AG09309 (cell line): ENCODE results near the gene IL7R.
"Not testable (repeated sequence)": the region's sequence is repeated elsewhere in the genome, so short reads cannot be mapped to it uniquely, and the experiment has no call there.

Experiments
- DNase-seq: peaks from one replicate; pipeline ENCODE4 v3.0.0-alpha.2; 2010; ENCODE audit warnings: low read depth
- H3K4me3 ChIP-seq: 2 replicates; pipeline ENCODE4 v1.5.1; 2011; ENCODE audit warnings: mild to moderate bottlenecking, low read depth, low read length, moderate library complexity; ENCODE audit not compliant: control insufficient read depth
- TF ChIP-seq, protein P1 (sequence below): IDR thresholded peaks from 2 replicates; pipeline ENCODE4 v1.5.1; 2011; ENCODE audit warnings: mild to moderate bottlenecking, low read depth, low read length, inconsistent platforms; ENCODE audit not compliant: insufficient read depth, control insufficient read depth; ENCODE audit errors: missing control alignments

The IL7R gene

DNA sequence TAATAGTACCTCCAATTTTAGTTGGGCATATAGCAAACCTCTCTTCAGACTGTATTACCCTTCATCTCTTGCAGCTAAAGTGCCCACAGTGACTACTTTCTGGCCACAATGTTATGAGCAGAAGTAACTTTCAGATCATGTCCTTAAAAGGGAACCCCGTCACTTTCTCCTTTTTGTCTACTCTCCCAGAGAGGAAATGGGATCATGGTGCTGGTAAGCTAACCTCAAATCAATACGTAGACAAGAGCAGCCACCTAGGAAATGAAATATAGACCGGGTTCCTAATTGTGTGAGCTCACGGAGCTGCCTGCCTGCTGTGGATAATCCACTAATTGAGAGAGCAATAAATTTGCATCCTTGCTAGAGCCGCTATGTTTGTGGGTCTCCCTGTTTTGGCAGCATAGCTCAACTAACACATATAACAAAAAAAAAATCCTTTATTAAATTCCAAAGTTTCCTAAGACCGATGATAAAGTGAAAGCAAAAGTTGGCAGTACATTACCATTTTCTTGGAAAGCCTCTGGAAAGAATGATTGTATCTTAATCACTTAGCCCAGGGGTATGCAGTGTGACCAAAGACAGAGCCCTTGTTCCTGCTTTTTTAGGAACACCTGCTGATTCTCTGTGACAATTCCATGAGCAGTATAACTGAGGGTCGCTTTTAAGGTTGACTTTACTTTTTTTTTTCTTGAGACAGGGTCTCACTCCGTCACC is 5.6 kb upstream of the IL7R start:
- TF ChIP-seq, protein P1, sequence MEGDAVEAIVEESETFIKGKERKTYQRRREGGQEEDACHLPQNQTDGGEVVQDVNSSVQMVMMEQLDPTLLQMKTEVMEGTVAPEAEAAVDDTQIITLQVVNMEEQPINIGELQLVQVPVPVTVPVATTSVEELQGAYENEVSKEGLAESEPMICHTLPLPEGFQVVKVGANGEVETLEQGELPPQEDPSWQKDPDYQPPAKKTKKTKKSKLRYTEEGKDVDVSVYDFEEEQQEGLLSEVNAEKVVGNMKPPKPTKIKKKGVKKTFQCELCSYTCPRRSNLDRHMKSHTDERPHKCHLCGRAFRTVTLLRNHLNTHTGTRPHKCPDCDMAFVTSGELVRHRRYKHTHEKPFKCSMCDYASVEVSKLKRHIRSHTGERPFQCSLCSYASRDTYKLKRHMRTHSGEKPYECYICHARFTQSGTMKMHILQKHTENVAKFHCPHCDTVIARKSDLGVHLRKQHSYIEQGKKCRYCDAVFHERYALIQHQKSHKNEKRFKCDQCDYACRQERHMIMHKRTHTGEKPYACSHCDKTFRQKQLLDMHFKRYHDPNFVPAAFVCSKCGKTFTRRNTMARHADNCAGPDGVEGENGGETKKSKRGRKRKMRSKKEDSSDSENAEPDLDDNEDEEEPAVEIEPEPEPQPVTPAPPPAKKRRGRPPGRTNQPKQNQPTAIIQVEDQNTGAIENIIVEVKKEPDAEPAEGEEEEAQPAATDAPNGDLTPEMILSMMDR = no peak
- peak overlapping the region; percentile 31 for H3K4me3 ChIP-seq
- DNase-seq = no peak

- TF ChIP-seq, protein P1 = no peak
- no peak for DNase-seq
Observed at GRCh38 chr5:35852084-35852734, 4.5 kb upstream of the IL7R start.

GRCh38 chr5:35852773-35853172 is 3.9 kb upstream of the IL7R start:
- no peak overlapping the region for H3K4me3 ChIP-seq
- TF ChIP-seq, protein P1 = no peak
- no peak for DNase-seq

More at GRCh38 chr5:35852084-35852734, 4.5 kb upstream of the IL7R start:
- no peak overlapping the region for H3K4me3 ChIP-seq

GRCh38 chr5:35853631-35854030 is 3.1 kb upstream of the IL7R start:
- no peak for DNase-seq
- TF ChIP-seq, protein P1 = no peak
- no peak overlapping the region for H3K4me3 ChIP-seq

DNA sequence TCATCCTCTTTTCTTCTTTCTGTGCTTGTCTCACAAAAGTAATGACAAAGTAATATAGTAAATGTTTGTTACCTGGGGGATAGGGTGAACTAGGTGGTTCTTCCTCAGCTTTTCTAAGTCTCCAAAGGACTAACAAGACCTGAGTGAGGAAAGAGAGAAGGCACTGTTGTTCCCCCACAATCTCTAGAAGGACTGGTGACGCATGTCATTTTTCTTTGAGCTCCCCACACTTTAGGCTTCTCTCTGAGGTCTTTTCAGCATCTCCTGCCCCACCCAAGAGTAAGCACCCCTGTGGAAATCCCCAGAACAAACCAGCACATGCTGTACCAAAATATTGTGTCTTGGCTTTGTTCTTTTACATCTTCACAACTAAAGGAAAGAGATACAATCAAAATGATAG is 2.4 kb upstream of the IL7R start:
- no peak for DNase-seq
- no peak overlapping the region for H3K4me3 ChIP-seq
- TF ChIP-seq, protein P1 = no peak

DNA sequence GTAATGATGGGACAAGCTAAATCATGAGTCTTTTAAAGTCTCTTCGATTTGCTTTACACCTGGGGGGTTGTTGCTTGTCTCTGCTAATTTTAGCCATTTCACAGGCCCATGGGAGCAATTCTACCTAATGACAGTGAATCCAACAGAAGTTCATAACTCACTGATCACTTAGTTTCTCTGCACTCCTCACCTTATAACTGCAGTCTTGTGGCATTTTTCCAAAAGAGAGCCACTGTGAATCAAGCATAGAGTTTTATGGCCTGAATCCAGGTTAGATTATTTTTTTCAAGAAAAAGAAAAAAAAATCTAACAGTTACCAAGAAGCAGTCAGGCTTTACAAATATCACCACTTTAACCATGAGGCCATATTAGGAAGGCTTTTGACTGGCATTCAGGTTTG is 1.5 kb upstream of the IL7R start:
- TF ChIP-seq, protein P1 = no peak
- no peak overlapping the region for H3K4me3 ChIP-seq

DNA sequence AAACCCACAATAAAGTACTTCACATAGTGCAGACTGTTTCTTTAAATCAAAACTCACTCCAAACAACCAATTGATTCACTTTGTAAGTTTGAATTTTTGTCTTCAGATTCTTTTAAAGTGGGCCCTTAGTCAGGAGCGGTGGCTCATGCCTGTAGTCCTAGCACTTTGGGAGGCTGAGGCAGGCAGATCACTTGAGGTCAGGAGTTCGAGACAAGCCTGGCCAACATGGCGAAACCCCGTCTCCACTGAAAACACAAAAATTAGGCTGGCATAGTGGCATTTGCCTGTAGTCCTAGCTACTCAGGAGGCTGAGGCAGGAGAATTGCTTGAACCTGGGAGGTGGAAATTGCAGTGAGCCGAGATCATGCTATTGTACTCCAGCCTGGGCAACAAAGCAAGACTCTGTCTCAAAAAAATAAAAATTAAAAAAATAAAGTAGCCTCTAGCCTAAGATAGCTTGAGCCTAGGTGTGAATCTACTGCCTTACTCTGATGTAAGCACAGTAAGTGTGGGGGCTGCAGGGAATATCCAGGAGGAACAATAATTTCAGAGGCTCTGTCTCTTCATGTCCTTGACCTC is 416 bp upstream of the IL7R start:
- DNase-seq, H3K4me3 ChIP-seq: not testable (repeated sequence)

More for the DNA sequence above, 1.5 kb upstream of the IL7R start:
- DNase-seq = no peak
